ENCODE data around the gene LRRC7. TPM values are rescaled to one million over a fixed set of nuclear protein-coding genes. Genes with fewer than 3 reads are reported as not detected.

LRRC7 gene
- total RNA-seq, 1 experiment from 2014 or later = 0.29 TPM

- H3K27me3 ChIP-seq (replicated peaks) = peaks cover 6% of the 10 kb centered on the region; the same call in 1 of the 2 replicates
- H3K27ac ChIP-seq = no peak overlapping the region
- DNase-seq (ENCODE audit: low read depth in 1 of 2, low spot score in 2 of 2) = peak in 1 of 2 experiments; percentile 34
- H3K4me1 ChIP-seq (replicated peaks) = no peaks in the 10 kb centered on the region
- H3K36me3 ChIP-seq = no peaks in the 10 kb centered on the region
- no peak overlapping the region for H3K4me3 ChIP-seq
- H3K9me3 ChIP-seq (replicated peaks) = no peaks in the 10 kb centered on the region
Measured at GRCh38 chr1:69737527-69738185, 169.9 kb downstream of the LRRC7 start.

GRCh38 chr1:69738458-69739250 is 170.9 kb downstream of the LRRC7 start:
- H3K4me3 ChIP-seq = no peak overlapping the region
- no peaks in the 10 kb centered on the region for H3K36me3 ChIP-seq
- no peak overlapping the region for H3K27ac ChIP-seq
- H3K9me3 ChIP-seq (replicated peaks) = no peaks in the 10 kb centered on the region
- peaks cover 6% of the 10 kb centered on the region; the same call in 1 of the 2 replicates for H3K27me3 ChIP-seq (replicated peaks)
- H3K4me1 ChIP-seq (replicated peaks) = no peaks in the 10 kb centered on the region
- DNase-seq (ENCODE audit: low read depth in 1 of 2, low spot score in 2 of 2) = no peak

GRCh38 chr1:69739251-69739605 is 171.5 kb downstream of the LRRC7 start:
- Histone ChIP-seq H3K4me3 (no peak overlapping the region), H3K9me3 (replicated peaks) (no peaks in the 10 kb centered on the region), H3K36me3 (no peaks in the 10 kb centered on the region), H3K4me1 (replicated peaks) (no peaks in the 10 kb centered on the region), H3K27me3 (replicated peaks) (peaks cover 6% of the 10 kb centered on the region; the same call in 1 of the 2 replicates), H3K27ac (no peak overlapping the region)
- no peak for DNase-seq (ENCODE audit: low read depth in 1 of 2, low spot score in 2 of 2)

GRCh38 chr1:69743146-69743545 is 175.4 kb downstream of the LRRC7 start:
- Histone ChIP-seq H3K9me3 (replicated peaks) (no peaks in the 10 kb centered on the region), H3K4me3 (no peak overlapping the region), H3K27ac (no peak overlapping the region), H3K36me3 (no peaks in the 10 kb centered on the region), H3K27me3 (replicated peaks) (peaks cover 3% of the 10 kb centered on the region; the same call in 1 of the 2 replicates), H3K4me1 (replicated peaks) (no peaks in the 10 kb centered on the region)
- no peak for DNase-seq (ENCODE audit: low read depth in 1 of 2, low spot score in 2 of 2)

- H3K9me3 ChIP-seq (replicated peaks) = no peaks in the 10 kb centered on the region
- H3K4me1 ChIP-seq (replicated peaks) = no peaks in the 10 kb centered on the region
- no peak overlapping the region for H3K4me3 ChIP-seq
- no peaks in the 10 kb centered on the region for H3K36me3 ChIP-seq
- H3K27ac ChIP-seq = no peak overlapping the region
- H3K27me3 ChIP-seq (replicated peaks) = no peaks in the 10 kb centered on the region; the same call in 1 of the 2 replicates
- no peak for DNase-seq (ENCODE audit: low read depth in 1 of 2, low spot score in 2 of 2)
Measured at GRCh38 chr1:69744381-69744780, 176.7 kb downstream of the LRRC7 start.

GRCh38 chr1:69747207-69747606 is 179.5 kb downstream of the LRRC7 start:
- DNase-seq (ENCODE audit: low read depth in 1 of 2, low spot score in 2 of 2) = no peak
- H3K36me3 ChIP-seq = no peaks in the 10 kb centered on the region

GRCh38 chr1:69750638-69751037 is 182.9 kb downstream of the LRRC7 start:
- Histone ChIP-seq H3K27me3 (replicated peaks) (no peaks in the 10 kb centered on the region), H3K4me3 (no peak overlapping the region), H3K4me1 (replicated peaks) (no peaks in the 10 kb centered on the region), H3K9me3 (replicated peaks) (no peaks in the 10 kb centered on the region), H3K36me3 (no peaks in the 10 kb centered on the region), H3K27ac (no peak overlapping the region)
- no peak for DNase-seq (ENCODE audit: low read depth in 1 of 2, low spot score in 2 of 2)

More at GRCh38 chr1:69747207-69747606, 179.5 kb downstream of the LRRC7 start:
- Histone ChIP-seq H3K27me3 (replicated peaks) (no peaks in the 10 kb centered on the region), H3K4me1 (replicated peaks) (no peaks in the 10 kb centered on the region), H3K4me3 (no peak overlapping the region), H3K27ac (no peak overlapping the region), H3K9me3 (replicated peaks) (no peaks in the 10 kb centered on the region)

- Histone ChIP-seq H3K36me3 (no peaks in the 10 kb centered on the region), H3K27me3 (replicated peaks) (no peaks in the 10 kb centered on the region), H3K4me3 (no peak overlapping the region), H3K4me1 (replicated peaks) (no peaks in the 10 kb centered on the region), H3K27ac (no peak overlapping the region), H3K9me3 (replicated peaks) (no peaks in the 10 kb centered on the region)
- DNase-seq (ENCODE audit: low read depth in 1 of 2, low spot score in 2 of 2) = no peak
Measured at GRCh38 chr1:69752831-69753230, 185.1 kb downstream of the LRRC7 start.

- H3K4me3 ChIP-seq = no peak overlapping the region
- no peaks in the 10 kb centered on the region for H3K4me1 ChIP-seq (replicated peaks)
- DNase-seq (ENCODE audit: low read depth in 1 of 2, low spot score in 2 of 2) = no peak
- H3K27ac ChIP-seq = no peak overlapping the region
- H3K36me3 ChIP-seq = no peaks in the 10 kb centered on the region
- no peaks in the 10 kb centered on the region for H3K9me3 ChIP-seq (replicated peaks)
- no peaks in the 10 kb centered on the region for H3K27me3 ChIP-seq (replicated peaks)
Measured at GRCh38 chr1:69754521-69754920, 186.8 kb downstream of the LRRC7 start.

GRCh38 chr1:69755647-69756046 is 187.9 kb downstream of the LRRC7 start:
- no peak for DNase-seq (ENCODE audit: low read depth in 1 of 2, low spot score in 2 of 2)
- no peaks in the 10 kb centered on the region for H3K9me3 ChIP-seq (replicated peaks)
- H3K36me3 ChIP-seq = no peaks in the 10 kb centered on the region
- H3K4me3 ChIP-seq = no peak overlapping the region
- H3K27me3 ChIP-seq (replicated peaks) = no peaks in the 10 kb centered on the region
- no peak overlapping the region for H3K27ac ChIP-seq
- no peaks in the 10 kb centered on the region for H3K4me1 ChIP-seq (replicated peaks)

GRCh38 chr1:69765951-69766350 is 198.2 kb downstream of the LRRC7 start:
- no peaks in the 10 kb centered on the region for H3K4me1 ChIP-seq (replicated peaks)
- no peaks in the 10 kb centered on the region for H3K9me3 ChIP-seq (replicated peaks)
- no peaks in the 10 kb centered on the region for H3K36me3 ChIP-seq
- no peak overlapping the region for H3K27ac ChIP-seq
- DNase-seq (ENCODE audit: low read depth in 1 of 2, low spot score in 2 of 2) = no peak
- no peak overlapping the region for H3K4me3 ChIP-seq
- no peaks in the 10 kb centered on the region for H3K27me3 ChIP-seq (replicated peaks)

- Histone ChIP-seq H3K36me3 (no peaks in the 10 kb centered on the region), H3K4me1 (replicated peaks) (no peaks in the 10 kb centered on the region), H3K9me3 (replicated peaks) (no peaks in the 10 kb centered on the region), H3K27ac (no peak overlapping the region), H3K27me3 (replicated peaks) (no peaks in the 10 kb centered on the region), H3K4me3 (no peak overlapping the region)
- DNase-seq (ENCODE audit: low read depth in 1 of 2, low spot score in 2 of 2) = no peak
Measured at GRCh38 chr1:69766431-69767180, 198.9 kb downstream of the LRRC7 start.

GRCh38 chr1:69776555-69776954 is 208.8 kb downstream of the LRRC7 start:
- Histone ChIP-seq H3K9me3 (replicated peaks) (no peaks in the 10 kb centered on the region), H3K36me3 (no peaks in the 10 kb centered on the region), H3K27ac (no peak overlapping the region), H3K4me1 (replicated peaks) (no peaks in the 10 kb centered on the region), H3K4me3 (no peak overlapping the region), H3K27me3 (replicated peaks) (peaks cover 10% of the 10 kb centered on the region)
- DNase-seq (ENCODE audit: low read depth in 1 of 2, low spot score in 2 of 2) = no peak

GRCh38 chr1:69777423-69777822 is 209.7 kb downstream of the LRRC7 start:
- Histone ChIP-seq H3K36me3 (no peaks in the 10 kb centered on the region), H3K4me1 (replicated peaks) (no peaks in the 10 kb centered on the region), H3K27me3 (replicated peaks) (peaks cover 8% of the 10 kb centered on the region), H3K9me3 (replicated peaks) (no peaks in the 10 kb centered on the region), H3K4me3 (no peak overlapping the region), H3K27ac (no peak overlapping the region)
- no peak for DNase-seq (ENCODE audit: low read depth in 1 of 2, low spot score in 2 of 2)
